ENCODE data around the gene TM4SF20.
"Not testable (repeated sequence)": the region's sequence is repeated elsewhere in the genome, so short reads cannot be mapped to it uniquely, and the experiment has no call there.

TM4SF20 gene

DNA sequence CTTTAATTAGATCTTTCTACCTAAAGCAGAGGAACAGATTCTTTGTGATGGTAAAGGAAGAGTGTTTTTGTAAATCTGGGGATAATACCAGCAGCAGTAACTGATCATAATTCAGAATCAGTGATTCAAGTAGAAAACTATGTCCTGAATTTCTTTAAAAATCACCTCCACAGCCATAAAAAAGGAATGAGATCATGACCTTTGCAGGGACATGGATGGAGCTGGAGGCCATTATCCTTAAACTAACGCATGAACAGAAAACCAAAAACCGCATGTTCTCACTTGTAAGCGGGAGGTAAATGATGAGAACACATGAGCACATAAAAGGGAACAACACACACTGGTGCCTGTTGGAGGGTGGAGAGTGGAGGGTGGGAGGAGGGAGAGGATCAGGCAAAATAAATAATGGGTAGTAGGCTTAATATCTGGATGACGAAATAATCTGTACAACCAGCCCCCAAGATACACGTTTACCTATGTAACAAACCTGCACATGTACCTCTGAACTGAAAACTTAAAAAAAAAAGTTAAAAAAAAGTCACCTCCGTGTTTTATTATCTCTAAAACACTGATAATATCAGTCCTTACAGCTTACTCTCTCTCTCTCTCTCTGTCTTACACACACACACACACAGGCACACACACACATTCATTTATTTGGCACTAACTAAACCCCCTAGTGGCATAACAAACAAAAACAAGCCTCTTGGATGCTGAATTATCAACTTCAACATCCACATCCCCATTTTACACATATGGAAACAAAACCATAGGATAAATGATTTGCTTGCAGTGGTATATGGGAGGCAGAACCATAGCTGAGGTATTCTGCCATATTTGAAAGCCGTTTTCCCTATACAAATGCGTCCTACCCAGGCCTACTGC lies 1.4 kb downstream of the TM4SF20 start:
- no peaks in the 10 kb centered on the region for H3K36me3 ChIP-seq (ENCODE audit: control insufficient read depth, low read depth, low read length)
- H3K27me3 ChIP-seq (ENCODE audit: control insufficient read depth, insufficient read depth, low read length), result no peaks in the 10 kb centered on the region
- no peak overlapping the region for H3K27ac ChIP-seq (ENCODE audit: low read length)
- no peaks in the 10 kb centered on the region for H3K9me3 ChIP-seq (ENCODE audit: control insufficient read depth, low read depth, low read length)
- H3K9ac ChIP-seq (ENCODE audit: low read length), result no peak overlapping the region
- no peak overlapping the region for H3K4me3 ChIP-seq (ENCODE audit: low read length)
- no peaks in the 10 kb centered on the region for H3K4me1 ChIP-seq (ENCODE audit: control insufficient read depth, low read depth, low read length)

DNA sequence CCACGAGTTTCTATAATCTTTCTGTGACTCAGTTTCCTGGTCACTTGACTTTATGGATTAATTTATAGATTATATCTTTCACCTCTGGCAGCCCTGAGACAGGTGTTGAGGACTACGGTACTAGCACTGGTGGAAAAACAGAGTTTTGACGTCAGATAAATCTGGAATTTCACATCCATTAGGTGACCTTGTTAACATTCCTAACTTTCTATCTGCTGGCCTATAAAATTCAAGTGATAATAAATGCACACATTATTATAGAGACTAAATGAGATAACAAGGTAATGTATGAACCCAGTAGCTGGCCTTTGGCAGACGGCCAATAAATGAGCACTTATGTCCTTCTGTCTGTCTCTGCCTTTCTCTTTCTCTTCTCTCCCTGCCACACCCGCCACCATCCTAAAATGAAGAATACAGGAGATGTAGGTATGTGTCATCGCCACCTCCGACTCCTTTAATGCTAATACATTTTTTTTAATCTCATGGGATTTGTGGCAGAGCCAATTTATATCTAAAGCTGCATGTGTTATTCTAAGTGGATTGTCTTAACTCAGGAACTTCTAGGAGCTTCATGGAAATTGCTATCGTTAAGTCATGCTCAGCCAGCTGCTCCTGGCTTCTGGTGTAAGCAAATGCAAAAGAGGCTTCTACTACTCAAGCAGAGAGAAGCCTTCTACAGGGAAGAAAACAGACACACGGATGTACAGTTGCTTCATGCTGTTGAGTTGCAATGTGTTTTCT lies 2.3 kb downstream of the TM4SF20 start:
- Histone ChIP-seq H3K9ac (ENCODE audit: low read length) (no peak overlapping the region), H3K4me3 (ENCODE audit: low read length) (no peak overlapping the region), H3K36me3 (ENCODE audit: control insufficient read depth, low read depth, low read length) (no peaks in the 10 kb centered on the region), H3K9me3 (ENCODE audit: control insufficient read depth, low read depth, low read length) (no peaks in the 10 kb centered on the region), H3K4me1 (ENCODE audit: control insufficient read depth, low read depth, low read length) (no peaks in the 10 kb centered on the region), H3K27ac (ENCODE audit: low read length) (no peak overlapping the region), H3K27me3 (ENCODE audit: control insufficient read depth, insufficient read depth, low read length) (no peaks in the 10 kb centered on the region)

- Histone ChIP-seq H3K27me3 (ENCODE audit: control insufficient read depth, insufficient read depth, low read length) (no peaks in the 10 kb centered on the region), H3K4me3 (ENCODE audit: low read length) (no peak overlapping the region), H3K9ac (ENCODE audit: low read length) (no peak overlapping the region), H3K9me3 (ENCODE audit: control insufficient read depth, low read depth, low read length) (no peaks in the 10 kb centered on the region), H3K36me3 (ENCODE audit: control insufficient read depth, low read depth, low read length) (no peaks in the 10 kb centered on the region), H3K4me1 (ENCODE audit: control insufficient read depth, low read depth, low read length) (no peaks in the 10 kb centered on the region), H3K27ac (ENCODE audit: low read length) (no peak overlapping the region)
Measured at GRCh38 chr2:227374158-227374557, 4.9 kb downstream of the TM4SF20 start.

DNA sequence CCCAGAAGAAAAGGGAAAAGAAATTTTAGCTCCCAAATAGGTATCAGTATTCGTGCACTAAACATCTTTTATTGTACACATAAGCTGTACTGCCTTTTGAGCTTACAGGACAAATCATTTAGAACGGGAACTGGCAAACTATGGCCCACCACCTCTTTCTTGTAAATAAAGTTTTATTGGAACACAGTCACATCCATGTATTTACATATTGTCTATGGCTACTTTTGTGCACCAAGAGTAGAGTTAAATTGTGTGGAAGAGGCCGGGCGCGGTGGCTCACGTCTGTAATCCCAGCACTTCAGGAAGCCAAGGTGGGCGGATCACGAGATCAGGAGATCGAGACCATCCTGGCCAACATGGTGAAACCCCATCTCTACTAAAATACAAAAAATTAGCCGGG lies 5.7 kb downstream of the TM4SF20 start:
- Histone ChIP-seq H3K4me3 (ENCODE audit: low read length) (no peak overlapping the region), H3K4me1 (ENCODE audit: control insufficient read depth, low read depth, low read length) (no peaks in the 10 kb centered on the region), H3K27ac (ENCODE audit: low read length) (no peak overlapping the region), H3K27me3 (ENCODE audit: control insufficient read depth, insufficient read depth, low read length) (no peaks in the 10 kb centered on the region), H3K9me3 (ENCODE audit: control insufficient read depth, low read depth, low read length) (no peaks in the 10 kb centered on the region), H3K36me3 (ENCODE audit: control insufficient read depth, low read depth, low read length) (no peaks in the 10 kb centered on the region), H3K9ac (ENCODE audit: low read length) (no peak overlapping the region)

GRCh38 chr2:227370791-227371312 lies 8.3 kb downstream of the TM4SF20 start:
- Histone ChIP-seq H3K36me3 (ENCODE audit: control insufficient read depth, low read depth, low read length) (no peaks in the 10 kb centered on the region), H3K9ac (ENCODE audit: low read length) (no peak overlapping the region), H3K27ac (ENCODE audit: low read length) (no peak overlapping the region), H3K4me1 (ENCODE audit: control insufficient read depth, low read depth, low read length) (no peaks in the 10 kb centered on the region), H3K4me3 (ENCODE audit: low read length) (no peak overlapping the region), H3K9me3 (ENCODE audit: control insufficient read depth, low read depth, low read length) (no peaks in the 10 kb centered on the region), H3K27me3 (ENCODE audit: control insufficient read depth, insufficient read depth, low read length) (no peaks in the 10 kb centered on the region)

DNA sequence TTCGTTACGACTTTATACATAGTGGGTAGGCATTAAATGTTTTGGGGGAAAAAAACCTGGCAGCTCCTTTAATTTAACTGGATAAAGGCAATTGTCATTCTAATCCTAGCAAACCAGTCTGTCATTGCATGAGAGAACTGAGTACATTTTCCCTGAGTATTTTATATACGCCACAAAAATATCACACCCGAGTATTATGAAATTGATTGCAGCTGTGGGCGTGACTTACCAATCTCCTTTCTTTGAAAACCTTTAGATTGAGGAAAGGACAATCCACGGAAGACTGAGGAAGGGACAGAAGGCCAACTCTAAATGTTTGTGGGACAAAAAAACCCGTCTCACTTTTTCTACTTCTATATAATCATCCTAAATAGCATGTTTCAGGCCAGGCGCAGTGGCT lies 9.0 kb downstream of the TM4SF20 start:
- no peak overlapping the region for H3K27ac ChIP-seq (ENCODE audit: low read length)
- no peak overlapping the region for H3K9ac ChIP-seq (ENCODE audit: low read length)

GRCh38 chr2:227368574-227368973 lies 10.5 kb downstream of the TM4SF20 start:
- Histone ChIP-seq H3K4me1 (ENCODE audit: control insufficient read depth, low read depth, low read length) (no peaks in the 10 kb centered on the region), H3K4me3 (ENCODE audit: low read length) (no peak overlapping the region), H3K9ac (ENCODE audit: low read length) (no peak overlapping the region), H3K27ac (ENCODE audit: low read length) (no peak overlapping the region), H3K27me3 (ENCODE audit: control insufficient read depth, insufficient read depth, low read length) (no peaks in the 10 kb centered on the region), H3K36me3 (ENCODE audit: control insufficient read depth, low read depth, low read length) (no peaks in the 10 kb centered on the region), H3K9me3 (ENCODE audit: control insufficient read depth, low read depth, low read length) (no peaks in the 10 kb centered on the region)

More for the DNA sequence above, 9.0 kb downstream of the TM4SF20 start:
- no peaks in the 10 kb centered on the region for H3K27me3 ChIP-seq (ENCODE audit: control insufficient read depth, insufficient read depth, low read length)
- no peaks in the 10 kb centered on the region for H3K4me1 ChIP-seq (ENCODE audit: control insufficient read depth, low read depth, low read length)
- H3K9me3 ChIP-seq (ENCODE audit: control insufficient read depth, low read depth, low read length), result no peaks in the 10 kb centered on the region
- H3K36me3 ChIP-seq (ENCODE audit: control insufficient read depth, low read depth, low read length), result no peaks in the 10 kb centered on the region
- no peak overlapping the region for H3K4me3 ChIP-seq (ENCODE audit: low read length)

GRCh38 chr2:227367427-227367795 lies 11.7 kb downstream of the TM4SF20 start:
- no peak overlapping the region for H3K4me3 ChIP-seq (ENCODE audit: low read length)
- no peaks in the 10 kb centered on the region for H3K4me1 ChIP-seq (ENCODE audit: control insufficient read depth, low read depth, low read length)
- no peak overlapping the region for H3K27ac ChIP-seq (ENCODE audit: low read length)
- no peaks in the 10 kb centered on the region for H3K9me3 ChIP-seq (ENCODE audit: control insufficient read depth, low read depth, low read length)
- no peaks in the 10 kb centered on the region for H3K27me3 ChIP-seq (ENCODE audit: control insufficient read depth, insufficient read depth, low read length)
- H3K9ac ChIP-seq (ENCODE audit: low read length), result no peak overlapping the region
- no peaks in the 10 kb centered on the region for H3K36me3 ChIP-seq (ENCODE audit: control insufficient read depth, low read depth, low read length)

DNA sequence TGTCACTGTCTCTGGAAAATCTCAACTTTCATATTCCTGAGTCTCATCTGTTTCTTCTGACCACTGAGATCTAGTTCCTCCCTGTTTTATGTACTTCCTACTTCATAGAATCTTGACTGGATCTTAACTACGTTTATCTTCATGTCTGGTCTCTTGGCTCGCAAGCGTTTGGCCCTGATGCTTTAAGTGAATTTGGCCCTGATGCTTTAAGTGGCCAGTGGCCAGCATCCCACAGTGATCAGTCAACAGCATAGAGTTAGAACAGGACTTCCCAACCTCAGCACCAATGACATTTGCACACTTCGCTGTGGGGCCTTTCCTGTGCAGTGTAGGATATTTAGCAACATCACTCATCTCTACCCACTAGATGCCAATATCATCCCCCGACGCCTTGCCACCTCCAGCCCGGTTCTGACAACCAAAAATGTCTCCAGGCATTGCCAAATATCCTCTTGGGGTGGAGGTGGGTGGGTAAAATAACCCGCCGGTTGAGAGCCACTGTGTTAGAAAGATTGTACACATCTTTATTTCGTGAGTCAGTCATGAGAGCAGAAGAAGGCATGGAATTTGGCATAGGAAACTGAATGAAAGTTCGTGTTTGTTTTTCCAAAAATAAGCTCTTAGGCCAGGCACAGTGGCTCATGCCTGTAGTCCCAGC lies 12.2 kb downstream of the TM4SF20 start:
- no peak overlapping the region for H3K27ac ChIP-seq (ENCODE audit: low read length)
- no peaks in the 10 kb centered on the region for H3K27me3 ChIP-seq (ENCODE audit: control insufficient read depth, insufficient read depth, low read length)
- H3K9ac ChIP-seq (ENCODE audit: low read length), result no peak overlapping the region
- H3K9me3 ChIP-seq (ENCODE audit: control insufficient read depth, low read depth, low read length), result no peaks in the 10 kb centered on the region
- no peaks in the 10 kb centered on the region for H3K36me3 ChIP-seq (ENCODE audit: control insufficient read depth, low read depth, low read length)
- H3K4me3 ChIP-seq (ENCODE audit: low read length), result no peak overlapping the region
- H3K4me1 ChIP-seq (ENCODE audit: control insufficient read depth, low read depth, low read length), result no peaks in the 10 kb centered on the region

DNA sequence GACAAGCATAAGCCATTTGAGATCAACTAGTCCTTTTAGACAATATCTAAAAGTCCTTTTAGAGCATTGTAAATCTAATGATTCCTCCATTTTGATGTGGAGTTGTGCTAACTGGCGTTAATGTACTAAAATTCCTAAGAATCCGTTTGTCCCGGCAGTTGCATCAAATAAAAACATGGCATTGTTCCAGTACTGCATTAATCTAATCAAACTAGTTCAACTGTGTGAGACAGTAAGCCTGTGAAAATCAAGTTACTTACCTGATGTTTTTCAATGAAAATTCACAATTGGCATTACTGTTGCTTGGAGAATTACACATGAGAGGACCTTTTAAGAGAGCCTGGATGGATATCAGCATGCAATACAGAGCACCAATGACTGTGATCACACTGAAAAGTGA lies 13.3 kb downstream of the TM4SF20 start:
- Histone ChIP-seq H3K9me3 (ENCODE audit: control insufficient read depth, low read depth, low read length) (no peaks in the 10 kb centered on the region), H3K27ac (ENCODE audit: low read length) (no peak overlapping the region), H3K4me1 (ENCODE audit: control insufficient read depth, low read depth, low read length) (no peaks in the 10 kb centered on the region), H3K36me3 (ENCODE audit: control insufficient read depth, low read depth, low read length) (peaks cover under 1% of the 10 kb centered on the region), H3K27me3 (ENCODE audit: control insufficient read depth, insufficient read depth, low read length) (no peaks in the 10 kb centered on the region), H3K9ac (ENCODE audit: low read length) (no peak overlapping the region), H3K4me3 (ENCODE audit: low read length) (no peak overlapping the region)

GRCh38 chr2:227364585-227365263 lies 14.4 kb downstream of the TM4SF20 start:
- not testable (repeated sequence) for H3K27ac ChIP-seq (ENCODE audit: low read length); H3K36me3 ChIP-seq (ENCODE audit: control insufficient read depth, low read depth, low read length); H3K9ac ChIP-seq (ENCODE audit: low read length); H3K4me3 ChIP-seq (ENCODE audit: low read length); H3K9me3 ChIP-seq (ENCODE audit: control insufficient read depth, low read depth, low read length); H3K27me3 ChIP-seq (ENCODE audit: control insufficient read depth, insufficient read depth, low read length); H3K4me1 ChIP-seq (ENCODE audit: control insufficient read depth, low read depth, low read length)
